GM18499 (cell line): ENCODE data around the gene ESYT1.

Experiments used
- ATAC-seq: cut with Tn5 transposase; IDR thresholded peaks from one replicate; pipeline ENCODE4 v1.9.1; 2021; ENCODE audit warnings: moderate number of reproducible peaks; ENCODE audit not compliant: insufficient read depth, unreplicated experiment

The ESYT1 gene

DNA sequence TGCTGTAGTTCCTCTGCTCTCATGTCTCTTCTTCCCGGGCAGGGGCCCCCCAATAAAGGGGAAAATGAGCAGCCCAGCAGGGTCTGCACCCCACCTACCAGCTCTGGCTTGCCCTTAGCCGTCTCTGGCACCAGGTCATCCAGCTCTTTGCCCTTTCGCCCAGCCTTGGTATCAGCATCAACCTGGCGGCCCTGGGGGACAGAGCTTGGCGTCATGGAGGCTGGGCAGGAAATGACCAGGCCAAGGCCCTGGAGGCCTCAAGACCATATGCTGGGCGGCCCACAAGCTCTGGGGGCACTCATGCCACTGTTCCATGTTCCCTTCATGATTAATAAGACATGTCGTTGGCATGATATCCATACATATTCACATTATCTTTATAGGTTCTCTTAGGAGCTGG is 44.8 kb downstream of the ESYT1 start:
- no peak for ATAC-seq

DNA sequence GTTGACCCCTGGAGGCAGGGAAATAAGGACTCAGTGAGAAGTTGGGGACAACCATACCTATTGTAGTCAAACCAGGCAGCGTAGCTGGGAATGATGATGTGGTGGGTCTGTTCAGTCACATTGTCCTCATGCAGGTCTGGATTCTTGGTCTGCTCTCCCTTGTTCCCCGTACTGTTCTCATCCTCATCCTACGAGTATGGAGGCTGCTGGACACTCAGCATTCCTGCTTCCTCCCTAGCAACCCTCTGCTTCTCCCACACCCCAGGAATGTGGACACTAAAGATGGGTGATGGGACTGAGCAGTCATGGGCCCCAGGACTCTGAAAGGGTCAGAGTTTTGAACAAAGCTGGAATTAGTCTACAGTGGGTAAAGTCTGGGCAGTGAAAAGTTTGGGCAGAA is 50.3 kb downstream of the ESYT1 start:
- ATAC-seq = no peak

DNA sequence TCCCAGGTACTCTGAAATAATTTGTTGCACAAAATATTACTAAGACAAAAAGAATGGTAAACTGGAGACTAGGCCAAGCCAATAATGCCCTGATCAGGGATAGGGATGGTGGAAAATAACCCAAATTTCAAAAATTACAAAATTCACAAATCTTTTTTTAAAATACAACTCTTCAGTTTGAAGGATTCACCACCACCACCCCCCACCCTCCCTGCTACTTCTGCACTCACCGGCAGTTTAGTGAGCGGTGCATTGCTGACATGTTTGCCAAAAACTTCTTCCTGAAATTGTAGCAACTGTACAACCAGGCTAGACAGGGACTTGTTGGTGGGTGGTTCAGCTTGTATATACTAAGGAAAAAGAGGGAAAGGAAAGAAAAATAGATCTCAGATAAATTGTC is 58.9 kb downstream of the ESYT1 start:
- ATAC-seq = no peak

DNA sequence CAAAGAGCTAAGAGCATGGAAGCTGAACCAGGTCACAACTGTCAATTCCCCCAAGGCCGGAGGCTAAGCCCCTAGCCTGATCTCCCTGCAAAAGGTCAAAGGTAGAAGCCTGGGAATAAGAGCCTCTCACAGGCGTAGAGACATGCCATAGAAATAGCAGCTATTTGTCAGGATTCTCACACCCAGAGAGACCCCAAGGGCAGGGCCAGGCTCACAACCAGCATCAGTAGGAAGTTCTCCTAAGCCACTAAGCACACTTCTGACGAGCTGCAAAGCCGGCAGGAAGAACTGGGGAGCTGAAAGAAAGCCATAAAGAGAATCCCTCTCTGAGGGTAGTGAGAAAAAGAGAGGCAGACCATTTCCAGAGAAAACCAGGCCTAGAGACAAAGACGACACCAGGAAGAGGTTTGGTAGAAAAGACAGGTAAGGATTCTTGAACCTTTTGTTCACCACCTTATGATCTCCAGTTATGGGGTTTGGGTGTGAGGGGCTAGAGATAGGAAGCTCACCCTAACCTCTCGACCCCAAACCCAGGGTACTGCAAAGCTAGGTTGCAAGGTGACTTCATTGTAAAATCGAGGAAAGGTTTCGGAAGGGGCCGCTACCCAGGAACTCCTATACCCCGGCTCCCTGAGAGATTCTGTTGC is 60.2 kb downstream of the ESYT1 start:
- ATAC-seq = no peak

DNA sequence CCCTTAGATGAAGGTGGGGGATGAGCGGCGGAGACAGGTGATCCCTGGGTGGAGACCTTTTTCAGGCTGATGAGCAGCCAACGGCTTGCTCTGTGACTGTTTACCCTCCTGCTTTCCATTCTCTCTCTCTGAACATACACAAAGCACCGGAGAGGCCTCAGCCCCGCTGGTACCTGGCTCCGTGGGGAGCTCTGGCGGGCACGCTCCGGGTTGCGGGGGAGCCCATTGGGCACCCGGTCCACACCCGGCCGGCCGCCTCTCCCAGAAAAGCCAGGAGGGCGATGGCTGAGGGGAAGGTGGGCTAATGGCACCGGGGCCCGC is 60.7 kb downstream of the ESYT1 start:
- no peak for ATAC-seq

GRCh38 chr12:56189099-56189917 is 61.2 kb downstream of the ESYT1 start, which contains the start of gene SMARCC2:
Gene SMARCC2 (minus strand): TSS chr12:56189483. CDS start chr12:56189461, 22 bp downstream.
- ATAC-seq = no peak

DNA sequence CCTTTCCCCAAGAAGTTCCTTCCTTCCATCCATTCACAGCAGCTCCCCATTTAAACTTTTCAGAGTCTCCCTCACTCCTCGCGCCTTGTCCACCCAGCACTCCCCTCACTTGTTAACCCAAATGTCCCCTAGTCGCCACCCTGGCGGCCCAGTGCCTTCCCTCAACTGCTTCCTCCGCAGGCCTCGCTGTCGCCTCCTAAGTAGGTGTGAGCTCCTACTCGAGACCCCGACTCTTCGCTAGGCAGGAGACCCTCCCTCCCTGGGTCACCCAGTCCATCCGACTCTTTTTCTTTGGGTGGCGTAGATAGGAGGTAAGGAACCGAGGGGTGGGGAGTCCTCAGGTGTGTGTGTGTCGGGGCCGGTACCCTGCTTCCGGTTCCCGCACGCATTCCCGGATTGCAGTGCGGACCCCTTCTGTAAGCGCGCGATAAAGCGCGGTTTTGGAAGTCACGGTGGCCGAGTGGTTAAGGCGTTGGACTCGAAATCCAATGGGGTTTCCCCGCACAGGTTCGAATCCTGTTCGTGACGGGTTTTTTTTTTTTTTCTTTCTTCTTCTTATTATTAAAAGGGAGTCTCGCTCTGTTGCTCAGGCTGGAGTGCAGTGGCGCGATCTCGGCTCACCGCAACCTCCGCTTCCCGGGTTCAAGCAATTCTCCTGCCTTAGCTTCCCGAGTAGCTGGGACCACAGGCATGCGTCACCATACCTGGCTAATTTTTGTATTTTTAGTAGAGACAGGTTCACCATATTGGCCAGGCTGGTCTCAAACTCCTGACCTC is 62.0 kb downstream of the ESYT1 start:
- no peak for ATAC-seq

DNA sequence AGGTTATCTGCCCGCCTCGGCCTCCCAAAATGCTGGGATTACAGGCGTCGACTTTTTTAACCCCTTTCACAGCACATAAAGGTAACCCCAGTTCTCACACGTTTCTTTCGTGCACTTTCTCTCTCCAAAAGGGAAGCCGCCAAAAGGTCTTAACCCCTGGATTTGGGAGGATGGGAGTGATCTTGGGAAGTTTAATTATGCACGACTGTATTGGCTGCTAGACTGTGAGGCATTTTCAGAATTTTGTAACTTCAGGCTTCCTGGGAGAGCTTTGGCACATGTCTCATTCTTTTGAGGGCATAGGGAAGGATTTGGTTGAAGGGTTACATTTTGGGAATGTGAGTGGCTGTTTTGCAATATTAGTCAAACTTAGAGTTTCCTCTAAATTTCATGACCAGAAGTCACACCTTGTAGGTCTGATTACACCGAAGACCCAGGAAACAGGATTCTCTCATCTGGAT is 62.7 kb downstream of the ESYT1 start:
- ATAC-seq = no peak

GRCh38 chr12:56192582-56192981 is 64.5 kb downstream of the ESYT1 start:
- no peak for ATAC-seq

DNA sequence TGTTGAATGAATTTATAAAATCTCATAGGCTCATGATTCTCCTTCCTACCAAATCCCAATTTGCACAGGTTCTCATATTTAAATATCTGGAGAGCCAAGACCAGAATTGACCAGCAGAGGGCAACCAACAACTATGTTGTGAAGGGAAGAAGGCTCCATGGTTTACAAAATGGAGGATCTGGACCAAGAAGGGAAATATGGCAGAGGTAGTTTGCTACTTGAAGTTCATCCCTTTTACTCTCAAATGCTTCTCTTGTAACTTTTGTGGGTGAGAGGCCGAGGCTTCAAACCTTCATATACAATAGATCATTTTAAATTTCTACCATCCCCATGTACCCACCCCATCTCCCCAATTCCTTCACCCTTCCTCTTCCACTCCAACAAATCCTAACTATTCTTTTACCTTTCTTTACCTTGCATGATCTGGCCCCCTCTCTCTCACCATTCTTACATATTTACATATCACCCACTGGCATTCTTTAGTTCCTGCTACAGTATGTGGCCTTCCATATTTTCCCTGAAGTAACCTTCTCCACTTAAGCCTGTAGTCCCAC is 65.0 kb downstream of the ESYT1 start:
- no peak for ATAC-seq
